Lower lobe of right lung (tissue), 2 donors: ENCODE measurements around the gene SLC17A9. TPM values are rescaled to one million over a fixed set of nuclear protein-coding genes. Genes with fewer than 3 reads are reported as not detected.

Experiments used
- ATAC-seq, 2 donors: fragments of 200-7000 bp; cut with Tn5 transposase; one replicate each; pipeline ENCODE4 v1.9.1; 2020 to 2022; ENCODE audit warnings: mild to moderate bottlenecking in 2 of 2, moderate library complexity in 2 of 2
- DNase-seq: peaks from one replicate; pipeline ENCODE4 v3.0.0-alpha.2; 2020
- H3K27ac ChIP-seq: fragments of 200-600 bp; one replicate; pipeline ENCODE4 v1.8.0; 2022
- H3K27me3 ChIP-seq: fragments of 200-600 bp; one replicate; pipeline ENCODE4 v1.8.0; 2022; ENCODE audit warnings: low read depth
- H3K36me3 ChIP-seq: fragments of 200-600 bp; one replicate; pipeline ENCODE4 v1.8.0; 2022; ENCODE audit warnings: mild to moderate bottlenecking
- H3K4me1 ChIP-seq: fragments of 200-600 bp; one replicate; pipeline ENCODE4 v1.8.0; 2022
- H3K4me3 ChIP-seq: fragments of 200-600 bp; one replicate; pipeline ENCODE4 v1.8.0; 2022; ENCODE audit warnings: mild to moderate bottlenecking
- H3K9me3 ChIP-seq: fragments of 200-600 bp; one replicate; pipeline ENCODE4 v1.8.0; 2022
- CTCF ChIP-seq: fragments of 200-600 bp; IDR thresholded peaks from one replicate; pipeline ENCODE4 v1.8.0; 2022; ENCODE audit warnings: antibody characterized with exemption, mild to moderate bottlenecking
- intact Hi-C: fragments of 100-400 bp; cut with DNase I; formaldehyde crosslinking; loops from one replicate; pipeline ENCODE4 v1.11.0; 2022
- total RNA-seq: library from RNA; stranded (reverse); fragmentation: NEBNext Ultra II Directional; extraction: Animal tissue kit (Norgen Biotek cat#: 25700); gene quantifications from one replicate; pipeline ENCODE4 v1.2.1, GENCODE V29; 2021
- donor health status: DM: no; HTN: yes; CAD: no; lungs with severe emphysema.

The SLC17A9 gene
- total RNA-seq, 1 donor from 2014 or later: 10.4 TPM

GRCh38 chr20:62972845-62973745, 20.6 kb downstream of the SLC17A9 start:
- H3K27ac ChIP-seq: no peak overlapping the region
- no peaks in the 10 kb centered on the region for H3K9me3 ChIP-seq
- DNase-seq: no peak
- H3K36me3 ChIP-seq: no peaks in the 10 kb centered on the region
- TF ChIP-seq CTCF: no peak
- peaks cover 73% of the 10 kb centered on the region for H3K27me3 ChIP-seq
- peak overlapping the region; percentile 30 for H3K4me3 ChIP-seq
- intact Hi-C loops: no loop called here
- H3K4me1 ChIP-seq: peaks cover 7% of the 10 kb centered on the region
- ATAC-seq: peak; percentile 10 to 17

GRCh38 chr20:62975251-62975760, 22.8 kb downstream of the SLC17A9 start:
- intact Hi-C loops: no loop called here
- H3K27me3 ChIP-seq: peaks cover 88% of the 10 kb centered on the region
- no peak for DNase-seq
- TF ChIP-seq CTCF: no peak
- peaks cover 7% of the 10 kb centered on the region for H3K4me1 ChIP-seq
- no peaks in the 10 kb centered on the region for H3K36me3 ChIP-seq
- no peak overlapping the region for H3K4me3 ChIP-seq
- H3K9me3 ChIP-seq: no peaks in the 10 kb centered on the region
- ATAC-seq: no peak
- H3K27ac ChIP-seq: no peak overlapping the region

- TF ChIP-seq CTCF: no peak
- ATAC-seq: no peak
- no peak overlapping the region for H3K27ac ChIP-seq
- H3K27me3 ChIP-seq: peaks cover 88% of the 10 kb centered on the region
- no peaks in the 10 kb centered on the region for H3K36me3 ChIP-seq
- intact Hi-C loops: no loop called here
- peaks cover 7% of the 10 kb centered on the region for H3K4me1 ChIP-seq
- no peaks in the 10 kb centered on the region for H3K9me3 ChIP-seq
- DNase-seq: no peak
- H3K4me3 ChIP-seq: no peak overlapping the region
These were observed 23.5 kb downstream of the SLC17A9 start for GRCh38 chr20:62975812-62976508.

- H3K4me1 ChIP-seq: peaks cover 7% of the 10 kb centered on the region
- DNase-seq: no peak
- H3K36me3 ChIP-seq: no peaks in the 10 kb centered on the region
- no peak for ATAC-seq
- no peak for TF ChIP-seq CTCF
- H3K27ac ChIP-seq: no peak overlapping the region
- intact Hi-C loops: no loop called here
- peaks cover 94% of the 10 kb centered on the region for H3K27me3 ChIP-seq
- no peak overlapping the region for H3K4me3 ChIP-seq
- no peaks in the 10 kb centered on the region for H3K9me3 ChIP-seq
These were observed 24.4 kb downstream of the SLC17A9 start for GRCh38 chr20:62976886-62977285.

GRCh38 chr20:62977613-62978560, 25.4 kb downstream of the SLC17A9 start:
- H3K4me1 ChIP-seq: peaks cover 2% of the 10 kb centered on the region
- H3K4me3 ChIP-seq: no peak overlapping the region
- no peaks in the 10 kb centered on the region for H3K9me3 ChIP-seq
- H3K36me3 ChIP-seq: no peaks in the 10 kb centered on the region
- intact Hi-C loops: no loop called here
- no peak for TF ChIP-seq CTCF
- ATAC-seq (peak in 1 of 2 donors; percentile 14), DNase-seq (no peak)
- no peak overlapping the region for H3K27ac ChIP-seq
- H3K27me3 ChIP-seq: peaks cover 97% of the 10 kb centered on the region
